Stimulated activated naive CD4-positive, alpha-beta T cell (primary cell): Measurements from ENCODE around the gene PRMT3.
"Not testable (repeated sequence)": the region's sequence is repeated elsewhere in the genome, so short reads cannot be mapped to it uniquely, and the experiment has no call there.

Experiments
- DNase-seq, 6 experiments: peaks; one replicate each; lab custom pipeline; 2025; lab: John Stamatoyannopoulos, UW

PRMT3 gene

GRCh38 chr11:20457001-20457799 is 69.7 kb downstream of the PRMT3 start:
- DNase-seq, result no peak

DNA sequence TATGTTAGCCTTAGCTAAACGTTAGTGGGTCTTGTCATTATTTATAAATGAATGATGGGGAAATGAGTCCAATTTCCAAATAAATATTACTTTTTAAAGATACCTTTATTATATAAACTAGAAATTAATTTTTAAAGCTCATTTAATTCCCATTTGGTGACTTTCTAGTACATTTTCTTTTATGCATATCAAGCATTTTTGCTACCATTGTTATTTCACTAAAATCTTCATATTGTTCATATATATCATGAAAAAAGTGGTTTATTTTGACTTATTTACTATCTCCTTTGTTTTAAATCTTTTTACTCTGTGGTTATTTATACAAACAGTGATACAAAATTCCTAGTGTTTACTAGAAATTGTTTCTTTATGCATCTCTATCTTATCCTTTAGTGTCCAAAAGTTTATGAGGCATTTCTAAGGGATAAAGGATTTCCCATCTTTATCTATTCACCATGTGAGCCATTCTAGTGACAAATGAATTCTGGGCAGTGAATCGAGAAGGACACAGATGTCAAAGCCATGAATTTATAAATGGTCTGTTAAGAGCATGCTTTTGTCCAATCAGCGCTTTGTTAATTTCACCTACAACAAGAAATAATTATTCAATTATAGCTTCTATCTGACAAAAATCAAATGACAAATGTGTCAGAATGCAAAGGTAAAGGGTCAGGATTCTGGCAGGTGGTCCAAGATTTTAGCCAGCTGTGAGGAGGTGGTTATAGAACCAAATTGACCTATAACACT is 70.6 kb downstream of the PRMT3 start:
- no peak for DNase-seq

DNA sequence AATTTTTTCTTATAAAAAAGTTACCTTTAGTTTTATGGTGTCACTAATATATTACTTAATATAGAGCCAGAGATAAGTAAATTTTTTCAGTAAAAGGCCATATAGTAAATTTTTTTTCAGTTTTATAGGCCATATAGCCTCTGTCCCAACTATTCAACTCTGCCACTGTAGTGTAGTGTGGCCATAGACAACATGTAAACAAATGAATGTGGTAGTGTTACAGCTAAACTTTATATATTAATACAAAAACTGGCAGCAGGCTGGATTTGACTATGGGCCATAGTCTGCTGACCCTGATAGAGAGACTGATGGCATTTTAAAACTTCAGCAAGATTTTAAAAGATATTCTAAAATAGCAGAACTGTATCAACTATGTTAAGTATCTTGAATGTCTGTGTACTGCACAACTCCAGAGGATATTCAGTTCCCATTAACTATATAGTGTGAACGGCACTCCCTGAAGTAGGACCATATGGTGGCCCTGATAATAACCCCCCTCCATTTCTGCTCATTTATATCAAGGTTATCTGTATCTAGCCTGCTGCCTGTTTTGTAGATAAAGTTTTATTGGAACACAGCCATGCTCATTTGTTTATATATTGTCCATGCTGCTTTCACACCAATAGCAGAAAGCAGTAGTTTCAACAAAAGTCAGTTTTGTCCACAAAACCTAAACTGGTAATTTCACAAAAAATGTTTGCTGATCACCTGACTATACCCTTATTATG is 71.6 kb downstream of the PRMT3 start:
- DNase-seq, result no peak

DNA sequence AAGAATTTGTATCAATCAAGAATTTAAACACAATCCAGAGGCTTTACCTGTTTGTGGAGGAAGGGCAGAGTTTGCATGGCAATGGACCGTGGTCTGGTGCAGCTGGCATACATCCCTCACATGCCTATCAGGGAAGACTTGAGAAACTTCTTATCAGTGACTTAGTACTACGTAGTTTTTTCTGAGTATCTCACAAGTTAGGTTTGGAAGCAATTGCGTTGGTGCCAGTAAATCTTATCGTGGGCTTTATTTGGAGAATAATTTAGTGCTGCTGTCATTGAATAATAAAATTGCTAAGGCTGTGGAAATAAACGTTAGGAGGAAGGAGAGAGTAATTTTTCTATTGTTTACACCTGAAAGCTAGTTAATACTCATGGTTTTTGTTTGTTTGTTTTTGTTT is 72.3 kb downstream of the PRMT3 start:
- no peak for DNase-seq

GRCh38 chr11:20464518-20464917 is 77.0 kb downstream of the PRMT3 start:
- no peak for DNase-seq

DNA sequence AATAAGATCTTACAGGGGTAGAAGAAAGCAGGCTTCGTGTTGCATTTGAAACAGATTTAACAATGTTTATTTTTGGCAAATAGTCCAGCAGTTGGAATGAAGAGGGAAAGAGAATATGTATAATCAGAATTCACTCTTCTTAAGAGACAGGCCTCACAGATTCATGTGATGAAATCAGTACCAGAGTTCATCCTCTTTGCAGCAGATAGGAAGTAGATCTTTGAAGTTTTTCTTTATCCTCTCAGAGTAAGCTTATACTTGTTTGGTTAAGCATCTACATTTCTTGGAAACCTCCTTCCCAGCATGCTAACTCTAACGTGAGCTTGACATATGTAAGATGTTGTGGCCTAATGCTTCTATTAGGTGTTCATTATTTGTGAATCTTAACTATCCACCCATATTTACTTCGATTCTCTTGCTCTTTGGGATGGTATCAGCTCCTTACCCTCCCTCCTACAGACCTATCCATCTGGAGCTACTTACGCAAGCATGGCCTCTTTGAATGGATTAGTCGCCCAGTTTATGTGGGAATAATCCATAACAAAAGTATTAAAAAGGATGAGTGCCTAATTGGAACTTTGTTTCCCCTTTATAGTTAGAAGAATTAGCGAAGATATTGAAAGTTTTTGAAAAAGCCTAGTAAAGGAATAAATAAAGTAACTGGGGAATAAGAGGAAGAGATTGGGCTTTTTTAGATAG is 80.1 kb downstream of the PRMT3 start:
- DNase-seq, result no peak

- DNase-seq, result no peak
Measured at GRCh38 chr11:20470348-20470747, 82.8 kb downstream of the PRMT3 start.

DNA sequence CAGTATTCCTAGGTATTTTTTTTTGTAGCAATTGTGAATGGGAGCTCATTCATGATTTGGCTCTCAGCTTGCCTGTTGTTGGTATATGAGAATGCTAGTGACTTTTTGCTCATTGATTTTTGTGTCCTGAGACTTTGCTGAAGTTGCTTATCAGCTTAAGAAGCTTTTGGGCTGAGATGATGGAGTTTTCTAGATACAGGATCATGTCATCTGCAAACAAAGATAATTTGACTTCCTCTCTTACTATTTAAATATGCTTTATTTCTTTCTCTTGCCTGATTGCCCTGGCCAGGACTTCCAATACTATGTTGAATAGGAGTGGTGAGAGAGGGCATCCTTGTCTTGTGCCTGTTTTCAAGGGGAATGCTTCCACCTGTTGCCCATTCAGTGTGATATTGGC is 84.4 kb downstream of the PRMT3 start:
- not testable (repeated sequence) for DNase-seq

DNA sequence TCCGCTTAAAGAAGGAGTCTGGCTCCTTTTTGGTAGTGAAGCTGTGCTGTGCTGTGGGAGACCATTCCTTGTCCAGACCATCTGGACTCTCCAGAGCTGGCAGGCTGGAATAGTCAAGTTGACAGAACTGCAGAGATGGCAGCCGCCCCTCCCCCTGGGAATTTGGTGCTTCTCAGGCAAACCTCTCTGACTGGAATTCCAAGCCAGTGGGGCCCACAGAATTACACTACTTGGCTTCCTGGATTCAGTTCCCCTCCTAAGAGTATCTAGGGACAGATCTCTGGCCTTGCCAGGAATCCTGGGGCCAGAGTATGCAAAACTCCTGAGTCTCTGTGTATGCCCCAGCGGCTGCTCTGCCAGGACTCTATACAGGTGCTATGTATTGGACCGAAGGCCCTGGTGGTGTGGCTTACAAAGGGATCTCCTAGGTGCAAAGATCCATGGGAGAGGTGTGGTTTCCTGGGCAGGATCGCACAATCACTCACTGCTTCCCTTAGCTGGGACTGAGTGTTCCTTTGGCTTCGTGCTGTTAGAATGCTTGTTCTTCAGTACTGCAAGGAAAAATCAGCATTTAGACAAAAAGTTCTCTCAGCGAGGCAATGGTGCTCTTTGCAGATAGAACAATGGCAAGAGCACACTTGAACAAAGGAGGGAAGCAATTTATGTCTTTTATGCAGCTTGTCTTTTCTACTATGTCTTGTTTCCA is 86.8 kb downstream of the PRMT3 start:
- no peak for DNase-seq

DNA sequence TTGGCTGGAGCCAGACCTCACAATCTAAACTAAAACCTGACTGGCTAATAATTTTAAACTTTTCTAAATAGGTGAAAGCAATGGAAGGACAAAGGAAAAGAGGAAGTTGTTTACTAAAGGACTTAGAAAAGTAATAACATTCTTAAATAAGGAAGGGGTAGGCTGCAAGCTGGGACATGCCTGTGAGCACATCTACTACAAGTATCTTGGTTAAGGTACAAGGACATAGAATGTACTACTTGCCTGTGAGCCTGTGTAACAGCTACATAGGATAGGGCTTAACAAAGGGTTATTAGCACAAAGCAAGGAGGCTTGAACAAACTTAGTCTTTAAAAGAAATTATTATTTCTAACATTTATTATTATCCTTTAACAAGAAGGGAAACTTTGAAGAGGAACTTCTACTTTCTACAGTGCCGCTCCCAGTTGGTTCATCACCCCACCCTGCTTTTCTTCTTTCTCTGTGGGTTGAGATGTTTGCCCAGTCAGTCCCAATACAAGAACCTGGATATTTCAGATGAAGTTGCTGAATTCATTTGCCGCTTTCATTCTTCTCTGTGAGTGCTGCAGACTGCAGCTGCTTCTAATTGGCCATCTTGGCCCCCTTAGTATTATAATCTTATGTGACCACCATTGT is 87.5 kb downstream of the PRMT3 start:
- no peak for DNase-seq

DNA sequence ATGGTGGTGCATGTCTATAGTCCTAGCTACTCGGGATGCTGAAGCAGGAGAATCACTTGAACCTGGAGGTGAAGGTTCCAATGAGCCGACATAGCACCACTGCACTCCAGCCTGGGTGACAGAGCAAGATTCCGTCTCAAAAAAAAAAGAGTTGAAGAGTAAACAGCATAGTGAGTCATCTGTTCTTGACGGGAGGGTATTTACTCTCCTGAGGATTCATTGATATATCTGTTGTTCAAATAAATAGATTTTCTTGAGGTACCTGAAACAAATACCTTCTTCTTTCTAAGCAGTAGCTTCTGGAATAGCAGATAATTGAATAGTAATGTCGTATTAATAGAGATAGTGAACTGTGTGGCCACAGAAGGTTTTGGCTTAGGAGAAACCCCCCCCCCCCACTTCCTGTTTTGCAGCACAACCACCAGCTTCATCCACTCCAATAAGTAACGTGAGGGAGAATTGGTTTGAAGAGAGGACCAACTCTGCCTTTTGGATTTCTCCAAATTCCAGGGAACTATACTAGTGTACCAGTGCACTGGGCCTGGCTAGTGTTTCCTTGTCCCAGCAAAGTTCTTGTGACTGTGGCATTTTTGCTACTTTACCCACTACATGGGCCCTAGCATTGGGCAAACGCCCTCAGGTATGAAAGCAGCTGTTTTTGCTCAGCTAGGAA is 90.0 kb downstream of the PRMT3 start:
- no peak for DNase-seq

- no peak for DNase-seq
Measured at GRCh38 chr11:20479513-20479912, 92.0 kb downstream of the PRMT3 start.

- DNase-seq, result no peak
Measured at GRCh38 chr11:20483931-20484330, 96.4 kb downstream of the PRMT3 start.

- not testable (repeated sequence) for DNase-seq
Measured at GRCh38 chr11:20484416-20484815, 96.9 kb downstream of the PRMT3 start.

GRCh38 chr11:20488352-20488751 is 100.8 kb downstream of the PRMT3 start:
- DNase-seq, result no peak

- DNase-seq, result no peak
Measured at GRCh38 chr11:20489948-20490347, 102.4 kb downstream of the PRMT3 start.

DNA sequence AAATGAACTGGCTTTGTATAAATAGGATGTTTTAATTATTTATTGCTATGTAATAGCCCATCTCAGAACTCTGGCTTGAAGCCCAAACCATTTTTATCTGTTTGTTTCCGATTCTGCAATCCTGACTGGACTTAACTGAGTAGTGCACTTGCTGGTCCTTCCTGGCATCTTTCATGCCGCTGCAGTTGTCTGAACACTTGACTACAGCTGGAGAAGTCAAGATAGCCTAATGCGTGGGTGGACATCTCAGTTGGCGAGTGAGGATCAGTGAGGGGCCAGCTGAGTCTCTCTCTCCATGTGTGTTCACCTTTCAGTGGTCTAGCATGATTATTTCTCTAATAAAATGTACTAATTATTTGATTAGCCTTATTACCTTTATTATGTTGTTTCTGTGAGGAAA is 105.8 kb downstream of the PRMT3 start:
- DNase-seq, result no peak

DNA sequence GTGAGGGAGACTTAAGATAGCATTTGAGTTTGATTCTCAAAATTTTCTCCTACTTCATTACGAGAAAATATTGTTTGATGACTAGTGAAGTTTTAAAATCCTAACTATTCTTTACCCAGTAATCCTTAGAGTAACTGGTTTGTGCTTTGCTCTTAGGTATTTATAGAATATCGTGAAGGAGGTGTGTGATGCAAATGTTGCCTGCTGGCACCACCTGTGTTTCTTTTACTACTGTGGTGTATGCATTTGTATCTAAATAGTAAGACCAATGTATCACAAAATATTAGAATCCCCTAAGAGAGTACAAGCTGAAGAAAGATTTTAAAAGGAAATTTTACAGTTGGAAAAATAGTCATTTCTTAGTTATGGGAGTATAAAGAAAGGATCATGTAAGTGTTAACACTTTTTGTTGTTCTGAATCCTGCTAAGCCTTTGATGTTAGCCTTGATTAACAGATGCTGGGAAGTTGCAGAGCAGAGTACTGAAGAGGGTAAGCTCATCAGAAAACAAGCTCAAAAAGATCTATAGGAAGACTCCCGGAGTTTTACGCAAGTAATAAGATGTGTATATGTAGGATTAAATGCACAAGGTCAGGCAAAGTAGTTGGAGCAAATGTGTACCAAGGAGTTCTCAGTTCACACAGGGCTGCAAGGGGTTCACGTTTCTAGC is 109.7 kb downstream of the PRMT3 start:
- DNase-seq, result no peak

DNA sequence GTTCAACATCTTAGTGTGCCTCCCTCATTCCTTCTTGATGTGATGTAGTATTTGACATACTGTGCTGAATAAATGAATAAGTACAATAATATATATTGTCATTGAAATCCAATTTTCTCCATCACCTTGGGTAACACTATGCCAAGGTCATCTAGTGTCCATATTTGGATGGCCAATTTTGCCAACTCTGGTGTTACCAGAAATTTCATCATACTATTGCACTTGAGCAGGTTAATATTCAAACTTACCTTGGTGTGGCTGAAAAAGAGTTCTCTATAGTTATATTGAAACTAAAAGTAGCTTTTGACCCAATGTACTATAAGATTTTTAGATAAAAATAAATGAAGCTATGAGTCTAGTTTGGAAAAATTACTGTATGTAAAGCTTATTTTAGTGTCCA is 113.7 kb downstream of the PRMT3 start:
- no peak for DNase-seq

GRCh38 chr11:20501971-20502370 is 114.5 kb downstream of the PRMT3 start:
- no peak for DNase-seq
